Ovary (tissue), 9 donors: ENCODE measurements around the gene CDC37. TPM values are rescaled to one million over a fixed set of nuclear protein-coding genes. Genes with fewer than 3 reads are reported as not detected.

Experiments used
- DNase-seq, 5 donors: peaks; one replicate each; pipeline ENCODE4 v3.0.0-alpha.2; 2019 to 2020
- H3K27ac ChIP-seq, 2 donors: fragments of 200-600 bp; one replicate each; pipeline versions ENCODE4 v1.5.1 to v1.8.0; 2019 to 2022
- H3K27me3 ChIP-seq: fragments of 200-600 bp; one replicate; pipeline ENCODE4 v1.8.0; 2022
- H3K36me3 ChIP-seq: fragments of 200-600 bp; sonication (generic); one replicate; pipeline ENCODE4 v1.5.1; 2019
- H3K4me1 ChIP-seq: one replicate; pipeline ENCODE4 v1.8.1; 2013; ENCODE audit warnings: mild to moderate bottlenecking, moderate library complexity; ENCODE audit not compliant: insufficient read depth
- H3K4me3 ChIP-seq: fragments of 200-600 bp; sonication (generic); one replicate; pipeline ENCODE4 v1.5.1; 2017
- H3K9me3 ChIP-seq, 2 donors: fragments of 200-600 bp in 1 of 2; sonication (generic) in 1 of 2; one replicate each; pipeline versions ENCODE4 v1.5.1 to v1.8.1; 2013 to 2019; ENCODE audit warnings: mild to moderate bottlenecking in 1 of 2, moderate library complexity in 1 of 2
- CTCF ChIP-seq, 3 donors: fragments of 450-650 bp in 2 of 3; fragments of 200-600 bp in 1 of 3; IDR thresholded peaks; one replicate each; pipeline versions ENCODE4 v1.5.1 to v1.8.0; 2016 to 2022; ENCODE audit warnings: antibody characterized with exemption in 3 of 3, mild to moderate bottlenecking in 1 of 3
- EP300 ChIP-seq: sonication (generic); formaldehyde crosslinking; IDR thresholded peaks from one replicate; pipeline ENCODE4 v1.6.1; 2017; ENCODE audit warnings: antibody characterized with exemption
- POLR2A ChIP-seq: fragments of 450-650 bp; IDR thresholded peaks from one replicate; pipeline ENCODE4 v1.6.1; 2017; ENCODE audit warnings: antibody characterized with exemption, mild to moderate bottlenecking, moderate library complexity
- WGBS, 3 donors: extraction: QIAGEN DNeasy Blood & Tissue Kit in 1 of 3; methylation state at CpG; one replicate each; pipeline versions ENCODE4 v1.1.5 to v1.1.7; 2013 to 2017; 5-methylcytosine and 5-hydroxymethylcytosine counted together
- intact Hi-C, 4 donors: fragments of 100-400 bp; cut with DNase I; formaldehyde crosslinking; loops; one replicate each; pipeline versions ENCODE4 v1.11.0 to v1.15.1; 2022 to 2023
- polyA plus RNA-seq, 2 donors: library from polyadenylated mRNA; stranded (reverse); fragments of 200-250 nt in 1 of 2; fragments of 350-450 nt in 1 of 2; fragmentation: Illumina TruSeq in 1 of 2; extraction: RNeasy Lipid Tissue Mini Kit (QIAGEN cat#74804) in 1 of 2; gene quantifications; one replicate each; pipeline ENCODE4 v1.2.3, GENCODE V29; 2013 to 2014
- total RNA-seq, 7 donors: library from RNA; depleted of rRNA in 2 of 7; stranded (reverse); fragments of >200 nt in 2 of 7; fragmentation: NEBNext Ultra II Directional in 3 of 7; extraction: Animal tissue kit (Norgen Biotek cat#: 25700) in 3 of 7; gene quantifications; one replicate each; pipeline versions ENCODE4 v1.1.0 to v1.2.4, GENCODE V29; 2016 to 2023
- donor health status: DM: no; HTN: no; CAD: no; lungs with moderate emphysema.
- donor health status: DM: no; HTN: no; CAD: no.
- donor health status: Bipolar disorder and iron deficiency.
- donor health status: DM: yes; HTN: yes; CAD: no.
- donor health status: DM: no; HTN: no; CAD: no.
- donor health status: DM: yes; HTN: yes; CAD: no.

CDC37 gene
- total and polyA plus RNA-seq, 9 donors: 81.3 to 180 (median 115) TPM

- peaks cover 8% of the 10 kb centered on the region for H3K27me3 ChIP-seq
- TF ChIP-seq POLR2A (no peak), CTCF (IDR thresholded peaks at IDR 0.05) (no peak), EP300 (no peak)
- 0 to 2% (median 1%) methylated on average over 21 to 32 of the region's 32 CpGs for WGBS, 3 donors
- intact Hi-C loops: no loop called here
- H3K9me3 ChIP-seq: peaks cover 0 to 6% of the 10 kb centered on the region in 2 donors
- no peak overlapping the region for H3K4me3 ChIP-seq
- no peaks in the 10 kb centered on the region for H3K36me3 ChIP-seq
- no peak for DNase-seq
- no peak overlapping the region for H3K27ac ChIP-seq
- peaks cover 11% of the 10 kb centered on the region for H3K4me1 ChIP-seq
These were observed 15.3 kb upstream of the CDC37 start for GRCh38 chr19:10418485-10419199.

GRCh38 chr19:10418235-10418484 lies 14.8 kb upstream of the CDC37 start:
- no peak overlapping the region for H3K27ac ChIP-seq
- no peak overlapping the region for H3K4me3 ChIP-seq
- DNase-seq: no peak
- H3K36me3 ChIP-seq: no peaks in the 10 kb centered on the region
- WGBS, 3 donors: 1 to 9% (median 1%) methylated on average over 3 of the region's 3 CpGs
- H3K4me1 ChIP-seq: peaks cover 11% of the 10 kb centered on the region
- no peak for TF ChIP-seq EP300
- no peak for TF ChIP-seq POLR2A
- no peak for TF ChIP-seq CTCF (IDR thresholded peaks at IDR 0.05)
- intact Hi-C loops: no loop called here
- peaks cover 0 to 6% of the 10 kb centered on the region in 2 donors for H3K9me3 ChIP-seq
- H3K27me3 ChIP-seq: peaks cover 8% of the 10 kb centered on the region

DNA sequence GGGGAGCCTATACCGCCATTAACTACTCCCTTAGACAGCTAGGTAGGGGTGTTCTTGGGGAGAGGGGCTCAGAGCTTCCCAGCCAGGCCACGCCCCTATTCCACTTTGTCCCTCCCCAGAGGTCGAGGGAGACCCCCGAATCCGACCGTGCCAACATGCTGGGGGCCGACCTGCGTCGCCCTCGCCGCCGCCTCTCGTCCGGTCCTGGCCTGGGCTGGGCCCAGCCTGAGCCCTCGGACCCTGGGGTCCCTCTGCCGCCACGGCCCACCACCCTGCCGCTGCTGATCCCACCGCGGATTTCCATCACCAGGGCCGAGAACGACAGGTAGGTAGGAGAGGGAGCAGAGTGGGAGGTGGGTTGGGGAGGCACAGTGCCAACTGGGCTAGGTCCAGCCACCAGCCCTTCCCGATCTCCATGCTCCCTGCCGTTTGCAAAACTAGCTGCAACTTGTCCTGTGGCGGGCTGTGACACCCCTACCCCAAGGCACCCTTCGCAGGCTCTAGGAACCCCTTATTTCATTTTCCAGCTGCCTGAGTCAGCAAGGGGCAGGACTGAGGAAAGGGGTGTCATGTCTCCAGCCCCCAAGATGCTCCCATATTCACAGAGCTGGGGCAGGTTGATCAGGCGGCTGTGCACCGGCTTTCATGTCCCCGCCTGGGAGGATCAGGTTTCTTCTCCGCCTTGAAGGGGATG lies 14.3 kb upstream of the CDC37 start:
- intact Hi-C loops: no loop called here

More for the DNA sequence above, 14.3 kb upstream of the CDC37 start:
- Histone ChIP-seq H3K9me3 (peaks cover 0 to 6% of the 10 kb centered on the region in 2 donors), H3K4me3 (no peak overlapping the region), H3K36me3 (no peaks in the 10 kb centered on the region), H3K4me1 (peaks cover 11% of the 10 kb centered on the region), H3K27me3 (peaks cover 8% of the 10 kb centered on the region), H3K27ac (no peak overlapping the region)
- 6 to 7% (median 6%) methylated on average over 30 of the region's 30 CpGs for WGBS, 3 donors
- TF ChIP-seq CTCF (IDR thresholded peaks at IDR 0.05) (no peak), EP300 (no peak), POLR2A (no peak)
- no peak for DNase-seq
